GM21529 (cell line): ENCODE measurements around the gene SETBP1.
A peak's percentile ranks its signal among the peaks of the same experiment; 100 is the strongest.

Source experiments
- ATAC-seq: cut with Tn5 transposase; IDR thresholded peaks from one replicate; pipeline ENCODE4 v1.9.1; 2021; ENCODE audit not compliant: unreplicated experiment

SETBP1 gene

DNA sequence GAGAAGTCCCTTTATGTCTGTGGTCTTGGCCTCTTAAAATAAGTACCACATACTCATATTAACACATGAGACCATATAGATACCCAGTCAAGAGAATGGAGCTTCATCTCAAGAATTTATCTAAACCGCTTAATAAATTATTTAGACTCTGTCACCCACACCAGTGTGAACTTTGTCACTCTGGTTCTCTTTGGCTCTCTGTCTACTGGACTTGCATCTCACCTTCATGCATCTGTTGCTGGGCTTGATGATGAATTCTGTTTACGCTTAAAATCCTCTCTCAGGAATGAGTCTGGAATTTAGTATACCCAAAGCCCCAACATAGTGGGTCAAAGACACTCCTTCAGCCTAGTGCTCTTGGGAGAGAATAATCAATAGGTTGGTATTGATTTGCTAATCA is 73.9 kb downstream of the SETBP1 start:
- no peak for ATAC-seq

DNA sequence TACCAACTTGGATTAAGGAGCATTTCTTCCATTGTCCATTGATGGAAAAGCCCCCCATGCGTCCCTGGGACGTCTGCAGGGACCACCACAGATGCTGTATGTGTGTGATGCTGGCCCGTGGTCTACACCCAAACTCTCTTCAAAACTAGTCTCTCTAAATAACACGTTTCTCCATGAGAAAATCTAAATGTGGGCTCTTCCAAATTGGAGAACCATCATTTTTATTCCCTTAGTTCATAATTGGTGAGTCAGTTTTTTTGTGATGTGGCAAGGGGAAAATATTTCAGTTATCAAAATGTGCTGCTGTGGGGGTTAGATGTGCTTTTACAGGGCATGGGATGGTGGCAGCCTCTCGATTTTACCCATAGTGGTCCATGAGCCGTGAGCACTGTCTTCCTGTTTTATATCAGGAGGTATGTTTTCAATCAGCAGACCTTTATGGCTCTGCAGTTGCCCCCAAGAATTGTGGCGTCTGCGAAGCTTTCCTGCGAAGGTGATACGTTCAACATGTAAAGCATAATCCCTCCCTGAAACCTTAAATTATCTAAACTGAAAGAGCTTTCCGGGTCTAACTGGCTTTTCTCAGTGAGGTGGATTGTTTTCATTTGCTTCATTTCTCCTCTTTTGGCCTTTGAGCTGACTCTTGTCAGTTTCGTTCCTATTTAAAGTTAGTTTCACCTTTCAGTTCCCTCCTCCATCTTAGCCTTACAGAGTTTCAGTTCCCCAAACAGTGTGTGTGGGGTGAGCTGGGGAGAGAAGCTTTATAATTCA is 78.4 kb downstream of the SETBP1 start:
- ATAC-seq = peak; percentile 91

DNA sequence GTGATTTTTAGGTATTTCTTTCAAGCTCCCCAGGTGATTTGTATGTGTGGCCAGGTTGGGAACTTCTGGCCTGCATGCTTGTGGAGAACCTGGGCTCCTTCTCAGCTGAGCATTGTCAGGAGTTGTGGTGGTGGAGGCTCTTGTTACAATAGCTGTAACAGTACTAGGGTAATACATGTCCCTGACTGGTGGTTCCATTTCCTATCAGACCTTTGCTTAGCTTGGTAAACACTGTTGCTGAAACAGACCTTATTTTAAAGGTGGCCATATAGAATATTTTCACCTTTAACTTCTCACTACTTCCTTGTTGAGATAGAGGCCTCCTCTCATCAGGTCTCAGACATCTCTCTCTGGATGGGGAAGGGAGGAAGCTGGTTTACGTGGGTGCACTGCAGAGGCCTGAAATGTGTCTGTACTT is 79.2 kb downstream of the SETBP1 start:
- ATAC-seq = peak; percentile 63

DNA sequence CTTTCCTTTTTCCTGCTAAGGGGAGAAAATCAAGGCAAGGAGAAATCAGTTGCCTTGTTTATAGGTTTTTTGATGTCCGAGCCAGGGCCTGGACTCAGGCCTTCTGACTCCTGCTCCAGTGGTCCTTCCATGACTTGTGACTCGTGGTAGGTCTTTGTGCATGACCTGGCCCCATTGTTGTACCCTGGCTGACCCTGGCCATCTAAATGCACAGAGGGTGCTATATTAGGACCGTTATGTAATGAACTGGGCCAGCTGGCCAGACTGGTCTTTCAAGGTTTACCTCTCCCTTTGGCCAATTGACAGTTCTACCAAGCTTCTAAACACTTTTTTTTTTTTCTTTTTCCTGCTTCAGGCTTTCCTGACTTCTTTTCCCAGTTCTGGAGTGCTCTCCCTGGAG is 81.1 kb downstream of the SETBP1 start:
- ATAC-seq = no peak

DNA sequence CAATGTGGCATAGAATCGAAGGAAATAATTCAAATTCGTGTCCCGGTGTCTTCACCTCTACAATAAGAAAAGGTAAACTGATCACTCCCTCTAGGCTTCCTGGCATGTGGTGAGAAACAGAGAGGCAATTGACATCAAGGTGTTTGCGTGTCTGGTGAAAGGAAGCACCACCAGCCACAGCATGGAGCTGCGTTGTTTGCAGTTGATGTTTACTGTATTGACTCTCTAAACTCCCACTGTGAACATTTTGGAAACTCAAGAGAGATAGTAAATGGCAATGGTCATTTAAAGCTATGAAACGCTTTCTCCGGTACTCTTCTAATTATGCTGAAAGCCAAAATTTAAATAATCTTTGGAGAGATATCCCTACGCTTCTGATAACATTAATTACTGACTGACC is 82.6 kb downstream of the SETBP1 start:
- ATAC-seq = no peak

DNA sequence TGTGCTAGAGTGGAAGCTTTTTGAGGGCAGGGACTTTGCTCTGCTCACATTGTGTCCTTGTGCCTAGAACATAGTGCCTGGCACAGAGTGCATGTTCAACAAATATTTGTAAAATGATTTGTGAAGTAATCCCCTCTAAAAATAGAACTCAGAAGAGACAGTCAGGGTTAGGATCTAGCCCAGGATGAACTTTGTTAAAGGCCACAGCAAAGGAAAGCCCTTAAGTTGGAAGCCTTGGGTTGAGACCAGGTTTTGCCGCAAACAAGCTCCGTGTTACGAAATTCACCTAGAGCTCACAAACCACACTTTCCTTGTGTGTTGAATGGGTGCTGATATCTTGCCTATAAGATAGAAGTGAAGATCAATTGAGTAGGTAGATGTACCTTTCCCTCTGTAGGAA is 84.2 kb downstream of the SETBP1 start:
- ATAC-seq = no peak

DNA sequence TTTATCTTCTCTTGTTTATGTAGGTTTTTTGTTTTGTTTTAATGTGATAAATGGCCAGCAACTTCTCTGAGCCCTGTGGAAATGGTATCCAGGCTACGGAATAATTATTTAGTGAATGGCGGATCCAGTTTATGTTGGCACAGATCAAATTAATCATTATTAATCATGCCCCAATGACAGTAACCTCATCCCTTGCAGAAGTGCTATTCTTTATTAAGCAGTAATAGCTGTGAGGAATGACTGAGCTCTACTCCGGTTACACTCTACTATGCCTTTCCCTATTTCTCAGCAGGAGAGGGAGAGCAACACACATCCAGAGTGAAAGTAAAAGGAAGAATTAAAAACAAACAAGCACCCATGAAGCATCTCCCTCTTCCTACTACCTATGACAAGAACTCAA is 84.8 kb downstream of the SETBP1 start:
- ATAC-seq = no peak

DNA sequence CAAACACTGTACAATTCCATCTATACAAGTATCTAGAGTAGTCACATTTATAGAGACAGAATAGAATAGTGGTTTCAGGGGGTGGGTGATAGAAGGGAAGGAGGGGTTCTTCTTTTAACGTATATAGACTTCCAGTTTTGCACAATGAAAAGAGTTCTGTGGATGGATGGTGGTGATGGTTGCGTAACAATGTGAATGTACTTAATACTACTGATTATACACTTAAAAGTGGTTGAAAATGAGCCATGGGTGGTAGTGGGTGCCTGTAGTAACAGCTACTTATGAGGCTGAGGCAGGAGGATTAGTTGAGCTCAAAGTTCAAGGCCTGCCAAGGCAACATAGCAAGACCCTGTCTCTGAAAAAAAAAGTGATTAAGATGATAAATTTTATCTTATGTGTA is 85.8 kb downstream of the SETBP1 start:
- ATAC-seq = no peak

DNA sequence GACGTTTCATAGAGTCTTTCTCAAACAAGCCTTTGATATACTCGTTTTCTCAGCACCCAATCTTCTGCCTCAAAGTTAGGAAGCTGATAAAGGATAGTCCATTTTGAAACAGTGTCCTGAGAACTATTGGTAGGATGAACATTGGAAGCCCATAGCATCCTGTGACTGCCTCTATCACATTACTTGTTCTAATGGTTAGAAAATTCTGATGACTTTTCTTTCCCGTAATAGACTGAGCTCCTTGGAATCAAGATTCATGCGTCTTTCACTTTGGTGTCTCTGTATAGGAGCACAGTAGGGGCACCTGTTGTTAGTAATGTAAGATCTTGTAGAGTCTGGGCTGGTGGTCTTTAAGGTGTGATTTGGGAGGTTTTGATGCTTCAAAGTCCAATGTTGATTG is 87.1 kb downstream of the SETBP1 start:
- no peak for ATAC-seq

DNA sequence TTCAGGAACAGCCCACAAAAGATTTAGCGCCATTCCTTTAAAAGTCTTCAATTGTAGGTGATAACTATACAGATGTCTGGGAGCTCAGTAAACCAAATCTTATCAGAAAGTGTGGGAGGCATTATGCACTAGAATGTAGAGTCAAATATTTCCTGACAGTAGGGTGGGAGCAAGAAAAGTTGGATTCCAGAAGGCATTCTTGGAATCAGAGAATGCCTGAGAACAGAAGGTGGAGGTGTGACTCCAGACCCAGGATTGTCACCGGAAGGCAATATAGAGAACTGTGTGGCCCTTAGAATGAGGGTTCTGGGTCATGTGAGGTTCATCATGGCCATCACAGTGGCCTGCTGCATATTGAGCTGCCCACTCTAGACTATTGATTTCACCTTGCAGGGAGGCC is 90.0 kb downstream of the SETBP1 start:
- no peak for ATAC-seq

DNA sequence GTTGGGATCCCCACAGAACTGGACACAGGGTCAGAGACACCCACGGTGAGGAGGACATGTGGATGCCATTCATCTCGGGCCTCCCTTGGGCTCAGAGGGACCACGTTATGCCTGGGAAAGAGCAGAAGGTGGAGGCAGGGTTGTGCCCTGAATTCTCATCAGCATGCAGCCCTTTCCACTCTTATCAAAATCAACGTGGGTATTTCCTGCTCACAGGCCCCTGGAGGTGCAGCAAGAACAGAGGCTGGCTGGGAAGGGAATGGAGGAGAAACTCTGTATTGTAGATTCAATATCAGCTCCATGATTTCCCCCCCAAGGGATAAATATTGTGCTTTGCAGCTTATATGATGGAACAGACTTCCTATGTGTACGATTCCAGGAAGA is 90.9 kb downstream of the SETBP1 start:
- ATAC-seq = no peak

DNA sequence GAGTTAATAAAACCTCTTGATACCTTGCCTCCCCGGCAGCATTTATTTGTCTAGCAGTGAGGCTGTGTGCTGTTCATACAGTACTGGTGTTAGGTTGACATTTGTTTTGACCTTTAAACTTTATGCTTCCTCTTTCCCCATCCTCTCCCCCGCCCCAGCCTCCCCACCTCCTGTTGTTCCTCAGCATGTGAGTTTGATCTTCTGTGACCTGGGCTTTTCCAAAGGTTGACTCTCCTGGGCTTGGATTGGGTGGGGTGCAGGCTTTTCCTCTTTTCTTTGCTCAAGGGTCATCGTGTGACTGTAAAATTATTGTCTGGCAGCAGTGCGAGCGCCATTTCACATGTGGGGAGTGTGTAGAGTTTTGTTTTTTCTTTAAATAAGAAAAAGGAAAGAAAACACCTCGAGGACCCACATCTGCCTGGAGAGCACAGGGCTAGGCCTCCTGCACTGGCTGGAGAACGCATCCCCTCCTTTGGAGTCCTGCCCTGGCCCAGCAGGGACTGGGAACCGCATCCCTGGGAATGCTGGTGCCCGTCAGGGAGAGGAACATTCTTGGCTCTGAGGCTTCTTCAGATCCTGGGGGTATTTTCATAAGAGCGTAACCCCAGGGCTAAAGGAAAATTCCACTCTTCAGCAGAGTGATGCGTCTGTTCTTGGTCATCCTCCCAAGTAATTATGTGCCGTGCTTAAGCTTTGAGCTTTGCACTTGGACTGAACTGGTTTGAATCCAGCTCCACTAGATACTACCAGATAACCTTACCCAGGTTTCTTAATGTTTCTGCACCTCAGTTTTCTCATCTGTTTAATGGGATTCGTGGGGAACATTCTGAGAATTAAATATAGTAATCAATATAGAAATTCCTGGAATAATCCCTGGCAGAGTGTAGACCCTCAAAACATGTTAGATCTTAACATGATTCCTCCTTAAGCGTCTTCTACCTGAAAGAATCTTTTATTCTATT is 91.5 kb downstream of the SETBP1 start:
- ATAC-seq = no peak

DNA sequence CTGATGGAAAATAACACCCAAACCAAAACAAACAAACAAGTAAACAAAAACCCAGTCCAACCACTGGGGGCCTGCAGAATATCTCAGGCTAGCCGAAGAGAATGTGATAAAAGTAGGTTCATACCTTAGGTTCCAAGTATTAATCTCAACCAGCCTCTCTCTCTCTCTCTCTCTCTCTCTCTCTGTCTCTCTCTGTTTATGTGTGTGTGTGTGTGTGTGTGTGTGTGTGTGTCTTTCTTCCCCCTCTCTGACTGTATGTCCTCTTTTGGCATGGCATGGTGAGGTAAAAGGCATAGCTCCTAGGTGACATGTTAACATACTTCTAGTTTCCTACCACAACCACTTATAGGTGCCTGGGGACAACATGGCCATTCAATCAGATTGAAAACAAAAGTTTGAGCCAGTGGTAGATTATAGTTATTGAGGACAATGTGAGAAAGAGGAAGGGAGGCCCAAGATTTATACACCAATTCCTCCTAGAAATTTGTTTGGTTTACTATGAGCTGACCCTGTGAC is 93.0 kb downstream of the SETBP1 start:
- no peak for ATAC-seq

DNA sequence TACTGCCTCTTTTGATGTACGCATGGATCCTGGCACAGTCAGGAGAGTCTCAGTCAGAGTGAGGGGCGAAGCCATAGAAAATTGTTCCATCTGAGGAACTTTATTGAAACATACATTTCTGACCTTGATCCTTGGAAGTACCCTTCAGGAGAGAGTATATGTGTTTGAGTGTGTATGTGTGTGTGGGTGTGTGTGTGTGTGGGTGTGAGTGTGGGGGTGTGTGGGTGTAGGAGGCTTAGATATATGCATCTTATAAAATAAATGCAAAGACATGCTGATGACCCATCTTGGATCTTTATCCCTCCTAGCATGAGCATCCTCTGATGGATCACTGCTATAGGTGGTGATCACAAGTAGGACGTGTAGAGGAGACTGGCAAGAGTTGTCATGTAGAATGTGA is 93.5 kb downstream of the SETBP1 start:
- ATAC-seq = no peak

DNA sequence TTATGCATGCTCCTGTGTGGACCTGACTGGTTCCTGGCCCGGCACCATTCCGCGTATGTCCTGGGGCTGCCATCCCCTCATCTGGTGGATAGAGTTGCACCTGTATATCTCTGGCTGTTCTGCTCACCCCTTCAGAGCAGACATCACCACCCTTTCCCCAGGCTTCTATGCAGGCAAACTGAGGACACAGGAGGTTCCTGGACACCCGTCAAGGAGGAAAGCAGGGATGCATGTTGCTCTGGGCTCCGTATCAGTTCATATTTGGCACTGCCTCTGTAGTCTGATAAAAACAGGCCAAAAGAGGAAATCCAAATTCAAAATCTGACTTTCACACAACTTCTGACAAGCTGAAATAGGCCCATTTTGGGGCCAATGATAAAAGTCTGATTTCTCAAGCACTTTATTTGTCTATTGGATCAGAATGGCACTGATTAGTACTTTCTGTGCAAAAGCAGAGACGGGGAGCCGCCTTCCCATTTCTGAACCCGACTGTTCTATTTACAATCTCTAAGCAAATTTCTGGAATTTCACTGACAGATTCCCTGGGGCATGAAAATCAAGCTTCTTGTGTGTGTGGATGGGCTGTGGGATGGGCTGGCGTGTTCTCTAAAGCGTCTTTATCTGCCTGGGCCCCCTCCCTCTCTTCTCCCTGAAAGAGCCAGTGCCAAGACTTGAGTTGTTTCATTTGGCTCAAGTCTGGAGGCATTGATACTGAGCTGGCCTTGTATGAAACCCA is 96.9 kb downstream of the SETBP1 start:
- no peak for ATAC-seq

DNA sequence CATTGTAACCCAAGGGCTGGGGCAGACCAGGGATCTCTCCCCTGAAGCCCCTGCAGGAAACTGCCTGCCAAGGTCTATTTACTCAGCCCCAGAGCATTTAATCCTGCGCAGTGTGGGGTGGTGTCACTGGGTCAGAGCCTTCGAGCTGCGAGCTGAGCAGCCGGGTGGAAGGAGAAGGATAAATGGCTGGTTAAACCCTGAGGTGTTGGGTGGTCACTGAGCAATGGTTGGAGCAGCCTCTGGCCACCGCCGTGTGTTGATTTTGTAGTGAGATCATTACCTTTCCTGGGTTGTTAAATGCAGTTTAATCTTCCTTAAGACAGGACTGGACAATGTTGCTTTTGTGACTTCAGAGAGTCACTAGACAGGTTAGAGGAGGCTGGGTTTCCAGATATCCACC is 98.1 kb downstream of the SETBP1 start:
- ATAC-seq = no peak

DNA sequence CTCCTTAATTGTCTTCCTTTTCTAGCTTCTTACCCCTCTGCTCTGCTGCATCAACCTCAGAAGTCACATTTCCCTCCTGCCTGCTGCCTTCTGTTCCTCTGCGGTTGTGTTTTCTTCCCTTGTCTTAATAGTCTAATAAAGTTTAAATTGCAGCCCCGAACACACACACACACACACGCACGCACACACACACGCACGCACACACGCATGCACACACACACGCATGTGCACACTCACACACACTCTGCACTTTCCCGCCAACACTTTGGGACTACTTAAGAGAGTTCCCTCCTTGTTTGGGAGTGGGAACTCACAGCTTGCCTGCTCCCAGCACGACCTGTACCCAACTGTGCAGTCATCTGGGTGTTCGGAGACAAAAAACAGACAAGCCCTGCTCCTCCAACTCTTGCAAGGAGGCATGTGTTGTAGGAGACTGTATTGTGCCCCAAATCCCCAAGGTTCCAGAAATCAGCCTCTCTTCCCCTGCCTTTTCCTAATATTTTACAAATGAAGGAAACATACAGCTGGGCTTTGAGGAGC is 99.1 kb downstream of the SETBP1 start:
- ATAC-seq = no peak

DNA sequence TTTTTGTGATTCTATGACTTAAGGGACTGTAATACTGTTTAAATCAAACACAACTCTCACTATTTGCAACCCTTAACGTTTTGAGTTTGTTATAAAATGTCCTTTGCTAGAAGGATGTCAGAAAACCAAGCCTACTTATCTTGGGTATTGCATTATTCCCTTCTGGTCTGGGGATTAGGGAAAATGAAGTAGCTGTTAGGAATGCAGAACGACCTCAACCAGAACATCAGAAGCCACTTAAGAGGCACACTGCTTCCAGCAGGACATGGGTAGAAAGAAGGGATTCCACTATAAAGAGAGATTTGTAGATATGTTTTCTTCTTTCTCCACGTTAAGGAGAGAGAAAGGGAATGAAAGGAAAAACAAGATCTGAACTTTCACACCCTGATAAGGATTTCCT is 101.2 kb downstream of the SETBP1 start:
- no peak for ATAC-seq

DNA sequence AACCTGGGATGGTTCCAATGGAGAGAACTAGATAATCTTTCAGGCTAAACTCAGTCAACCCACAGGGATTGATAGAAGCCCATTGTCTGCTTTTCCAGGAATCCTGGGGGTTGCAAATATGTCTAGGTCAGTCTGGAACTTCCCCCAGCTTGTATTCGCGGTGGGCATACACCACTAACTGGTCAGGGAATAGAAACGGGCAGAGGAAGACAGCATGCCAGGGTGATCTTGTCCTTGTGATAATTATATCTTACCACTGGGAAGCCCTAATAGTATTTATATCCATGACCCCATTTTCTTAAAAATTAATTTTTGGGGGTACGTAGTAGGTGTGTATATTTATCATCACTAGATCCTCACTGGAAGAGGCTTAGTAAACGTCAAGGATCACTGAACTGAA is 101.9 kb downstream of the SETBP1 start:
- no peak for ATAC-seq

DNA sequence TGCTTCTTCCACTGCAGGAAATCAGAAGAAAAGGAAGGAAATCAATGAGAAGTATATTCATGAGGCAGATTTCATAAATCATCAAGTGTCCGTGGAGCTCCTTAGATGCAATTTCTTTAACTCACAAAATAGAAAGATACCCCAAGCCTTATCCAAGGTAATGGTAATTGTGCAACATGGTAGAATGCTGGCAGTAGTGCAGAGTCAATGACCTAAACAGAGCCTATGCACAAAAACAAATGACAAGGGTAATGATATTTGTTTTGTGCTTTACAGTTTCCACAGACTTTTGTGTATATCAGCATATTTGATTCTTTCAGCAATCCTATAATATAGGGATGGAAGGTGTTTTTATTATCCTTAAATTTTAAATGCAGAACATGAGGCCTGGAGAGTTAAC is 102.7 kb downstream of the SETBP1 start:
- ATAC-seq = no peak

DNA sequence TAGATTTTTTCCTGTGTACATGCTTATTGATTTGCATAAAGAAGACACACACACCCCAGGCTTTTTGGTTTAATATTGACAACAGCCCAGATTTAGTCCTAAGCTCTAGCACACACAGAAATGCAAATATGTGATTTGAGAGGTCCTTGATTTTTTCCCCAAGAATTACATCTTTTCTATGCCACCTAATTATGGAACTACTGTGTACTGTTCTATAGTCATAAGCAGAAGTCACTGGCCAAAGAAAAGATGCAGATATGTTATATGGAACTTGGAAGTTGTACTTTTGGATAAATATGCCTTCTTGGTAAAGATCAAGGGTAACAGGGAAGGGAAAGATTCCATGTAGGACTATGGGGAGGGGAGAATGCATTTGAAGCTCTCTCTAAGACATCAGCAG is 105.6 kb downstream of the SETBP1 start:
- ATAC-seq = peak; percentile 37
